Right lobe of liver (tissue), 6 donors: ENCODE results near the gene KSR2. TPM values are rescaled to one million over a fixed set of nuclear protein-coding genes. Genes with fewer than 3 reads are reported as not detected.

ENCODE experiments used
- ATAC-seq, 4 donors: fragments of 200-7000 bp; cut with Tn5 transposase; one replicate each; pipeline ENCODE4 v1.9.1; 2020; ENCODE audit warnings: mild to moderate bottlenecking in 4 of 4, moderate library complexity in 4 of 4
- DNase-seq, 3 donors: peaks; one replicate each; pipeline ENCODE4 v3.0.0-alpha.2; 2020
- H3K27ac ChIP-seq, 3 donors: fragments of 200-600 bp; one replicate each; pipeline ENCODE4 v1.8.0; 2022
- H3K27me3 ChIP-seq, 2 donors: fragments of 200-600 bp; one replicate each; pipeline ENCODE4 v1.8.0; 2022
- H3K36me3 ChIP-seq, 4 donors: fragments of 200-600 bp; sonication (generic) in 1 of 4; one replicate each; pipeline versions ENCODE4 v1.5.1 to v1.8.0; 2017 to 2022; ENCODE audit warnings: control low read depth in 1 of 4
- H3K4me1 ChIP-seq, 4 donors: fragments of 200-600 bp; sonication (generic) in 1 of 4; one replicate each; pipeline versions ENCODE4 v1.5.1 to v1.8.0; 2017 to 2022; ENCODE audit warnings: control low read depth in 1 of 4
- H3K4me3 ChIP-seq, 3 donors: fragments of 200-600 bp; one replicate each; pipeline ENCODE4 v1.8.0; 2022
- H3K9me3 ChIP-seq, 4 donors: fragments of 200-600 bp; sonication (generic) in 1 of 4; one replicate each; pipeline versions ENCODE4 v1.5.1 to v1.8.0; 2017 to 2022; ENCODE audit warnings: control low read depth in 1 of 4
- POLR2A ChIP-seq: fragments of 450-650 bp; IDR thresholded peaks from one replicate; pipeline ENCODE4 v1.6.1; 2017; ENCODE audit warnings: antibody characterized with exemption, mild to moderate bottlenecking
- WGBS: methylation state at CpG from one replicate; pipeline ENCODE4 v1.1.6; 2018; ENCODE audit warnings: low coverage, low lambda C conversion rate; ENCODE audit not compliant: insufficient coverage; ENCODE audit errors: missing lambda C conversion rate; 5-methylcytosine and 5-hydroxymethylcytosine counted together
- intact Hi-C, 2 donors: fragments of 100-400 bp; cut with DNase I; formaldehyde crosslinking; loops; one replicate each; pipeline versions ENCODE4 v1.11.2 to v1.14.1; 2022
- total RNA-seq, 6 experiments: library from RNA; depleted of rRNA in 2 of 6; stranded (reverse); fragments of >200 nt in 2 of 6; fragmentation: NEBNext Ultra II Directional in 3 of 6; extraction: Animal tissue kit (Norgen Biotek cat#: 25700) in 3 of 6; gene quantifications; one replicate each; pipeline versions ENCODE4 v1.1.0 to v1.2.4, GENCODE V29; 2016 to 2023
- TF ChIP-seq, protein P1 (sequence below), 4 donors: fragments of 200-600 bp in 3 of 4; fragments of 450-650 bp in 1 of 4; IDR thresholded peaks; one replicate each; pipeline versions ENCODE4 v1.5.1 to v1.8.0; 2016 to 2022; ENCODE audit warnings: antibody characterized with exemption in 4 of 4, mild to moderate bottlenecking in 2 of 4
- donor health status: DM: no; HTN: yes; CAD: no.
- donor health status: DM: no; HTN: no; CAD: no.
- donor health status: DM: no; HTN: no; CAD: no.
- donor health status: DM: no; HTN: yes; CAD: no.
- donor health status: DM: no; HTN: yes; CAD: no.

The KSR2 gene
- total RNA-seq, 6 experiments from 2014 or later: 0.02 to 0.07 (median 0.02) TPM; not detected in 2

DNA sequence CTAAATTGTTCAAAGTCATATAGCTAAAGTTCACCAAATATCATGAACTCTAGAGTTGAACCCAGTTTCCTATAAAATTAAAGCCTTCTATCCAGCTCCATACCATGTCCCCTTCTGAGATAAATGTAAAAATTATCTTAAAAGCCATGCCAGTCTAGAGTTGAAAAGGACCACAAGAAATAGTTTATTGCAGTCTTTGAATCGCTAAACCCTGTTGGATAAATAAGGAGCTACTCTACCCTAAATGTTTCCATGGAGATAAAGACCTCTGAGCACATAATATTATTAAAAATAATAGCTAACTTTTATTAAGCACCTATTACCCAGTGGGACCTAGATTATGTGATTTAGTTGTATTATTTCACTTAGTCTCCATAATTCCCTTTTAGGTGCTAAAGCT is 379.8 kb downstream of the KSR2 start:
- Histone ChIP-seq H3K27ac (no peak overlapping the region), H3K9me3 (no peaks in the 10 kb centered on the region), H3K27me3 (no peaks in the 10 kb centered on the region), H3K4me1 (no peaks in the 10 kb centered on the region), H3K4me3 (no peak overlapping the region), H3K36me3 (no peaks in the 10 kb centered on the region)
- TF ChIP-seq POLR2A: no peak
- TF ChIP-seq, protein P1, sequence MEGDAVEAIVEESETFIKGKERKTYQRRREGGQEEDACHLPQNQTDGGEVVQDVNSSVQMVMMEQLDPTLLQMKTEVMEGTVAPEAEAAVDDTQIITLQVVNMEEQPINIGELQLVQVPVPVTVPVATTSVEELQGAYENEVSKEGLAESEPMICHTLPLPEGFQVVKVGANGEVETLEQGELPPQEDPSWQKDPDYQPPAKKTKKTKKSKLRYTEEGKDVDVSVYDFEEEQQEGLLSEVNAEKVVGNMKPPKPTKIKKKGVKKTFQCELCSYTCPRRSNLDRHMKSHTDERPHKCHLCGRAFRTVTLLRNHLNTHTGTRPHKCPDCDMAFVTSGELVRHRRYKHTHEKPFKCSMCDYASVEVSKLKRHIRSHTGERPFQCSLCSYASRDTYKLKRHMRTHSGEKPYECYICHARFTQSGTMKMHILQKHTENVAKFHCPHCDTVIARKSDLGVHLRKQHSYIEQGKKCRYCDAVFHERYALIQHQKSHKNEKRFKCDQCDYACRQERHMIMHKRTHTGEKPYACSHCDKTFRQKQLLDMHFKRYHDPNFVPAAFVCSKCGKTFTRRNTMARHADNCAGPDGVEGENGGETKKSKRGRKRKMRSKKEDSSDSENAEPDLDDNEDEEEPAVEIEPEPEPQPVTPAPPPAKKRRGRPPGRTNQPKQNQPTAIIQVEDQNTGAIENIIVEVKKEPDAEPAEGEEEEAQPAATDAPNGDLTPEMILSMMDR (IDR thresholded peaks at IDR 0.05): no peak
- WGBS: 88% methylated on average over 1 of the region's 1 CpG
- DNase-seq (no peak), ATAC-seq (no peak)
- intact Hi-C loops: no loop called here

DNA sequence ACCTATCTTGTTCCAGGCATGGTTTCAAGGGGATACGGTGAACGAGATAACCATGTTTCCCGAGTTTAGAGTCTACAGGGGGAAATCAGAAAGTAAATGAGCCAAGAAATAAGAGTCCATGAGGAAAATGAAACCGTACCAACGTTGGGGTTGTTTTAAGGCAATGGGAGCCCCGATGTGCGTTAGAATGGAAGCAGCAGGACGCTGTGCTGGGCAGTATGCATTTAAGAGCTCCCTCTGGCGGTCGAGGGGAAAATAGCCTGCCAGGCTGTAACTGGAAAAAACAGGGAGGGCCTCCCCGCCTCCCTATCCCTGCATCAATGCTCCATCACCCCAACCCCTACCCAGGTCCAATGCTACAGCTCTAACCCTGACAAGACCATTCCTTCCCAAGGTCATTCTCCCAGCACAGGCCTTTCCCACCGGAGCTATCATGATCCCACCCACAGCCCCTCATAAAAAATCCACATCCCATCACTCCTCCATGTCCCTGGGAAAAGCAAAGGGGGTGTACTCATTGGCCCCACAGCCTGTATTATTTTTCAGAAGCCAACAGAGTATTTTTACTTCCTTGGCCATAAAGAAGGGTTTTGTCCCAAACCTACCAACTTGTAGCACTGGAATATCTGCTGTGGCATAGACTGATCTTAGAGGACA is 381.0 kb downstream of the KSR2 start:
- peak; percentile 87 to 90 (median 89) for ATAC-seq
- intact Hi-C loops: no loop called here

DNA sequence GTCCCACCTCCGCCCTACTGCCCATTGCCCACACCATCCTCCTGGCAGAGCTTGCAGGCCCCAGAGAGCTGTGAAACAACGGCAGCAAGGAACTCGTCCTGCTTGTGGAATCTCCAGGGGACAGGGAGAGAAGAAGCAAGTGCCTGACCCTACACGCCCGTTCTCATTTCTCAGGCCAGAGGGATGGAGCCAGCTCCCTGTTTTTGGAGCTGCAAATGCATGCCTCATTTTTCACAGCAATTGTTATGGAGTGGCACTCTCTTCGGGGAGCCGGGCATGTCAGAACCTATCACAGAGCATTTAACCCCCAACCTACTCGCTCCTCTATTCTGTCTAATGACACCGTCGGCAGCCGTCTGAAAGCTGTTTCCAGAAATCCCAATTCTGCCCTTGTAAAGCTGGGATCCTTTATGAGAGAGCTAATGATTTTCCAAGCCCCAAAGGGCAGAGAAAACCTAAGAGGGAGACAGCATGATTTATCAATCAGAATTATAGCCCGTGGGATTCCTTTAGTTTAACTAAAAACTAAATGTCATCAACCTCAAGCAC is 385.0 kb downstream of the KSR2 start:
- no peak for ATAC-seq

More for the DNA sequence above, 381.0 kb downstream of the KSR2 start:
- H3K27ac ChIP-seq: no peak overlapping the region
- H3K9me3 ChIP-seq: no peaks in the 10 kb centered on the region
- no peaks in the 10 kb centered on the region for H3K36me3 ChIP-seq
- H3K4me3 ChIP-seq: no peak overlapping the region
- no peak for TF ChIP-seq POLR2A
- TF ChIP-seq, protein P1 (IDR thresholded peaks at IDR 0.05): peak; percentile 86 to 92 (median 89)
- H3K4me1 ChIP-seq: no peaks in the 10 kb centered on the region
- no peaks in the 10 kb centered on the region for H3K27me3 ChIP-seq
- DNase-seq: peak; percentile 62 to 65 (median 63)
- 11% methylated on average over 12 of the region's 12 CpGs for WGBS

DNA sequence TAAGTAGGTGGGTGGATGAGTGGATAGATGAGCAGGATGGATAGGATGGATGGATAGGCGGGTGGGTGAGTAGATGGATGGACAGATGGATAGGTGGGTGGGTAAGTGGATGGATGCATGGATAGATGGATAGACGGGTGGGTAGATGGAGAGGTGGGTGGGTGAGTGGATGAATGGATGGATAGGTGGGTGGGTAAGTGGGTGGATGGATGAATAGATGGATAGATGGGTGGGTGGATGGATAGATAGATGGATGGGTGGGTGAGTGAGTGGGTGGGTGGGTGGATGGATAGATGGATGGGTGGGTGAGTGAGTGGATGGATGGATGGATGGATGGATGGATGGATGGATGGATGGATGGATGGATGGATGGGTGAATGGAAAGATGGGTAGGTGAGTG is 385.7 kb downstream of the KSR2 start:
- DNase-seq (no peak), ATAC-seq (no peak)
- intact Hi-C loops: no loop called here
- Histone ChIP-seq H3K27ac (no peak overlapping the region), H3K27me3 (no peaks in the 10 kb centered on the region), H3K9me3 (no peaks in the 10 kb centered on the region), H3K4me1 (no peaks in the 10 kb centered on the region), H3K4me3 (no peak overlapping the region), H3K36me3 (no peaks in the 10 kb centered on the region)
- TF ChIP-seq, protein P1 (IDR thresholded peaks at IDR 0.05): no peak
- no peak for TF ChIP-seq POLR2A
- WGBS: 49% methylated on average over 2 of the region's 2 CpGs

More for the DNA sequence above, 385.0 kb downstream of the KSR2 start:
- Histone ChIP-seq H3K4me3 (no peak overlapping the region), H3K27ac (no peak overlapping the region), H3K27me3 (no peaks in the 10 kb centered on the region), H3K4me1 (no peaks in the 10 kb centered on the region), H3K36me3 (no peaks in the 10 kb centered on the region), H3K9me3 (no peaks in the 10 kb centered on the region)
- 11% methylated on average over 7 of the region's 12 CpGs for WGBS
- intact Hi-C loops: no loop called here
- DNase-seq: no peak
- TF ChIP-seq, protein P1 (IDR thresholded peaks at IDR 0.05): no peak
- TF ChIP-seq POLR2A: no peak
